NCI-H2171 (cell line): ENCODE measurements around the gene NEURL2.

Experiments used
- DNase-seq: peaks from one replicate; lab custom pipeline; 2025; lab: John Stamatoyannopoulos, UW

NEURL2 gene

GRCh38 chr20:45872626-45873025 is 18.4 kb downstream of the NEURL2 start:
- DNase-seq, result no peak

- no peak for DNase-seq
Observed at GRCh38 chr20:45867819-45868176, 23.2 kb downstream of the NEURL2 start.

GRCh38 chr20:45867136-45867818 is 23.7 kb downstream of the NEURL2 start:
- no peak for DNase-seq

- no peak for DNase-seq
Observed at GRCh38 chr20:45866454-45866853, 24.6 kb downstream of the NEURL2 start.

- DNase-seq, result no peak
Observed at GRCh38 chr20:45863543-45864470, 27.2 kb downstream of the NEURL2 start.

GRCh38 chr20:45861221-45862075 is 29.6 kb downstream of the NEURL2 start:
- no peak for DNase-seq

GRCh38 chr20:45860560-45861220 is 30.3 kb downstream of the NEURL2 start:
- DNase-seq, result peak; percentile 86

- no peak for DNase-seq
Observed at GRCh38 chr20:45859916-45860315, 31.1 kb downstream of the NEURL2 start.

GRCh38 chr20:45857882-45858216 is 33.2 kb downstream of the NEURL2 start:
- DNase-seq, result no peak

- peak; percentile 100 for DNase-seq
Observed at GRCh38 chr20:45857114-45857881, 33.7 kb downstream of the NEURL2 start, which contains the start of the genes ACOT8 and ZSWIM3. ACOT8 (minus strand) TSS chr20:45857392; CDS start chr20:45857315, 77 bp downstream. ZSWIM3 (plus strand) TSS chr20:45857614; CDS start chr20:45857826, 212 bp downstream.

- no peak for DNase-seq
Observed at GRCh38 chr20:45853484-45853883, 37.5 kb downstream of the NEURL2 start.

GRCh38 chr20:45852326-45852725 is 38.7 kb downstream of the NEURL2 start:
- no peak for DNase-seq

- DNase-seq, result no peak
Observed at GRCh38 chr20:45851501-45851900, 39.5 kb downstream of the NEURL2 start.

GRCh38 chr20:45850926-45851325 is 40.1 kb downstream of the NEURL2 start:
- no peak for DNase-seq

GRCh38 chr20:45850238-45850637 is 40.8 kb downstream of the NEURL2 start:
- DNase-seq, result no peak

- no peak for DNase-seq
Observed at GRCh38 chr20:45848969-45849582, 41.9 kb downstream of the NEURL2 start.

GRCh38 chr20:45848421-45848820 is 42.6 kb downstream of the NEURL2 start:
- DNase-seq, result no peak

GRCh38 chr20:45845452-45845851 is 45.6 kb downstream of the NEURL2 start:
- no peak for DNase-seq

- no peak for DNase-seq
Observed at GRCh38 chr20:45843506-45843905, 47.5 kb downstream of the NEURL2 start.

- DNase-seq, result no peak
Observed at GRCh38 chr20:45842169-45842812, 48.7 kb downstream of the NEURL2 start.
